HG03175 (cell line): Measurements from ENCODE around the gene POLD2.
"Not testable (repeated sequence)": the region's sequence is repeated elsewhere in the genome, so short reads cannot be mapped to it uniquely, and the experiment has no call there.

Source experiments
- ATAC-seq: cut with Tn5 transposase; IDR thresholded peaks from one replicate; pipeline ENCODE4 v1.9.1; 2021; ENCODE audit warnings: mild to moderate bottlenecking, moderate library complexity; ENCODE audit not compliant: unreplicated experiment

The POLD2 gene

DNA sequence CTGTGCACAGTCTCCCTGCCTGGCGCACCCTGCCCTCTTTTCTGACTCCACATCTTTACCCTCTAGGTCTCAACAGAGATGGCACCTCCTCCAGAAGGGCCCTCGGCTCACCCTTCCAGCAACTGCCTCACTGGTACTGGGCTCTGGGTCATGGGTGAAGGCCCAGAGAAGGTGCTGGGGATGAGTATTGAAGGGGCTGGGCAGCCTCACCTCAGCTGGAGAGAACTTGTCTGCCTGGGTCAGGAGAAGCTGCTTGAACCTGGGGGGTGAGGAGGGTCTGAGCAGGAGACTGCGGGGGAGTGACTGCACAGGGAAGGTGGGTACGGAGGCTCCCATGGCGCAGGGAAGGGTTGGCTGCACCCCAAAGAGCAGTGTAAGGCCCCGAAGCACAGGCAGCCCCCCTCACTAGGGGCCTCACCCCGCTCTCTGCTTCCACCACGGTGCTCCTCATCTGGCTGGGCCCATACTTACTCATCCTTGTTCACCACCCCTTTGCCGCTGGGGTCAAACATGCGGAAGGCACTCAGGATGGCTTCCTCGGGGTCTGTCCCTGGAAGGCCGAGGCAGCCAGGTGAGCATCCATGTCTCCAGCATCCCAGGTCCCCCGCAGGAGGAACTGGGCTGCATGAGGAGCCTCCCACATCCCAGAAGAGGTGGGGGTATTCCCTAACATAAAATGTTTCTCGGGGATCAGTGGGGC is 16.1 kb upstream of the POLD2 start:
- no peak for ATAC-seq

DNA sequence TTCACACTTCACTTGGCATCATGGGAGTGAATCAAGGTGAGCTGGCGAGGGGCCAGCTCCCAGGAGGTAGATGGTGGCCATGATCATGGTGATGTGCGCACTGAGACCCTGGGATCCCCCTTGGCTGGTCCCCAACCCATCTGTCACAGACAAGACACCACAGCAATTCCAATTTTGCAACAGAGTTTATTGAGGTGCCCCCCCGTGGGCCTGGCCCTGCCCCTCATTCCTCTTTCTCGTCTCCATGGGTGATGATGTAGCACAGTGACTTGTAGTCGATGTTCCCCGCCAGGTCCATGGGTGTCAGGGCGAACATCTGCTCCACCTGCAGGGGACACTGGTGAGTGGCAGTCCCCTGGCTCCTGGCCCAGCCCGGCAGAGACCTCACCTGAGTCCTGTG is 15.3 kb upstream of the POLD2 start:
- no peak for ATAC-seq

DNA sequence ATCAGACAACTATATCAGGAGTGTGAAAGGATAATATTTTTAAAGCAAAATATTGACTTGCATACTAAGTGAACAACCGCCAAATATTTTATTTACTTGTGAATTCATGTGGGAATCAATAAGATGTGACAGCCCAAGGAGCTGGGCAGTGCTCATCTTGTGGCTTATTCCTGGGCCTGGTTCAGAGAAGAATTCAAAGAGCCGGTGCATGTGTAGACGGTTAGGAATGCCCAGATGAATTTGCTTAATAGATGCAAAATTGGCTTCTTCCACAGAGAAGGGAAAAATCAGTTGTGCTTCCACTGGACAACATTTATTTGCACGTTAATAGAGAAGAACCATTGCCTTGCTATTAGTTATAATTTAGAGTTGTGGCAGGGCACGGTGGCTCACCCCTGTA is 13.4 kb upstream of the POLD2 start:
- no peak for ATAC-seq

DNA sequence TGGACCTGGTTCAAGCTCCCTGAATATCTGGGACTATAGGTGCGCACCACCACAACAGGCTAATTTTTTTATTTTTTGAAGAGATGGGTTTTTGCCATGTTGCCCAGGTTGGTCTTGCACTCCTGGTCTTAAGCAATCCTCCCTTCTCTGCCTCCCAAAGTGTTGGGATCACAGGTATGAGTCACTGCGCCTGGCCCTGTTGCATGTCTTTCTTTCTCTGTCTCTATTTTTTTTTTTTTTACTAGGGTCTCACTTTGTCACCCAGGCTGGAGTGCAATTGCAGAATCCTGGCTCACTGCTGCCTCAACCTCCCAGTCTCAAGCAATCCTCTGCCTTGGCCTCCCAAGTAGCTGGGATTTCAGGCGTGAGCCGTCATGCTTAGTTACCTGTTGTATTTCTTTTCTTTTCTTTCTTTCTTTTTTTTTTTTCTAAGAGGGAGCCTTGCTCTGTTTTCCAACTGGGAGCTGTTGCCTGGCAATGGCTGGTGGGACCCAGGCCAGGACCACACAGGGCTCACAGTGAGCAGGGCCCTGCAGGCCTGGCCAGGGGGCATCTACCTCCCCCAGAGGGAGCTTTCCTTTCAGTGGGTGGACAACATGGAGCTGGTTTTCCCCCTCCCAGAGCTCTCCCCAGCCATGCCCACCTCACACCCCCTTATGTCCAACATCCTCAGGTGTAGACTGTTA is 11.7 kb upstream of the POLD2 start:
- ATAC-seq, result no peak

DNA sequence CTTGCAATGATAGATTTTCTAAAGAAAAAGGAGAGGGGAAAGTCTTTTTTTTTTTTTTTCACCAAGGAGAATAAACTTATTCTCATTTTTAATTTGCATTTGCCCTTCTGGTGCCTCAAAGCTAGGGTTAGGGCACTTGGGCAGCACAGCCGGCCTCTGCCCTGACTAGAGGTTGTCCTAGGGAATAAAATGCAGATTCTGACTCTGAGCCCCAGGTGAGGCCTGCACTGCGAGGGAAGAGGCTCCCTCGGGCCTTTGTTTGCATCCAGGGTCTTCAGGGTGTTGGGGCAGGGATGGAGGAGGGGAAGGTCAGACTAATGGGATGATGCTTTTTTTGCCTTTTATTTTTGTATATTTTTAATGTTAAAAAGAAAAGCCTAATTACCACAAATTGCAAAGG is 9.9 kb upstream of the POLD2 start:
- no peak for ATAC-seq

DNA sequence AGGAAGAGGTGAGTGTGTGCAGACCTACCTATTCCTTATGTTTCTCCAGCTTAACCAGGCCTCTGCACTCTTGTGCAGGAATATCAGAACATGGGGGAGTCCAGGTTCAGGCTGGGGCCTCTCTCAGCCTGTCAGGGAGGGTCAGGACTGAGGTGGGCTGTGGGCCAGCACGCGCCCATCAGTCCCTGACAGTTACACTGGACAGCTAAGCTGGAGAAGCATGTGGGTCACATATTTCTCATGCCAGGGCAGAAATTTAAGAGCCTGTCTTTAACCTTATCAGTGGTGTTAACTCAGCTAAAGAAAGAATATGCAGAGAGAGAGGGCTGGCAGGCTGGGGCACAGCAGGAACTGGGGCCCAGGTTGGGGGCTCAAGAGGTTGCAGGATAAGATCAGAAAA is 8.7 kb upstream of the POLD2 start:
- no peak for ATAC-seq

DNA sequence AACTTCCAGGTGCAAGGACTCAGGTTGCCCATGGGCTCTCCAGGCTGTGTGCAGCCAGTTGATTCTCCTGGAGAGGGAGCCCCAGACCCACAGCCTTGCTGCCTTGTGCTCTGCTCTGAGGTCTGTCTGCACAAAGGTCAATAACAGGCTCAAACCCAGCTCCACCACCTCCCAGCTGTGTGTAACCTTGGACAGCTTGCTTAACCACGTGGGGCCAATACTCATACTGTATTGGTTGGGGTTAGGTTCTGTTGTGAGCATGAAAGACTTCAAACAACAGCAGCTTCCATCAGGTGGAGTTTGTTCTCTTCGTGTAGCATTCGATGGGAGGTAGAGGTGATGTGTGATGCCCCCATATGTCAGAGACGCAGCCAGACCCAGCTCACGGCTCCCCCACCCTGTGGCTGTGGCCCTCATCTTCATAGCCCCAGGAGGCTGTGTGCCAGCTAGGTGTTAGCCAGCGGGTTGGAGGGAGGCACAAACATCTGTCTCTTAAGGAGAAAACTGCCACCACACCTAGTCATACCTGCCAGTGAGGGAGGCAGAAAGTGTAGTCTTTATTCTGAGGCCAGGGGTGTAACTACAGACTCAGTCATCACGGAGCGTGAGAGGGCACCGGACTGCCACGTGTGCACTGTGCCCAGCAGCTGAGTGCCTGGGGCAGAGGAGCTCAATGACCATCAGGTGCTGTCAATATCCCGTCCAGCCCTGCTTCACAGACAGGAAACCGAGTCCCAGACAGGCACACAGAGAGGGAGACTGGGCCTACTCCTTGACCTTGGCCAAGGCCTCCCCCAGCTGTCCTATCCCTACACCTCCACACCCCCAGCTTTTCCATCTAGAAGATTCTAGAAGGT is 8.1 kb upstream of the POLD2 start:
- ATAC-seq, result no peak

DNA sequence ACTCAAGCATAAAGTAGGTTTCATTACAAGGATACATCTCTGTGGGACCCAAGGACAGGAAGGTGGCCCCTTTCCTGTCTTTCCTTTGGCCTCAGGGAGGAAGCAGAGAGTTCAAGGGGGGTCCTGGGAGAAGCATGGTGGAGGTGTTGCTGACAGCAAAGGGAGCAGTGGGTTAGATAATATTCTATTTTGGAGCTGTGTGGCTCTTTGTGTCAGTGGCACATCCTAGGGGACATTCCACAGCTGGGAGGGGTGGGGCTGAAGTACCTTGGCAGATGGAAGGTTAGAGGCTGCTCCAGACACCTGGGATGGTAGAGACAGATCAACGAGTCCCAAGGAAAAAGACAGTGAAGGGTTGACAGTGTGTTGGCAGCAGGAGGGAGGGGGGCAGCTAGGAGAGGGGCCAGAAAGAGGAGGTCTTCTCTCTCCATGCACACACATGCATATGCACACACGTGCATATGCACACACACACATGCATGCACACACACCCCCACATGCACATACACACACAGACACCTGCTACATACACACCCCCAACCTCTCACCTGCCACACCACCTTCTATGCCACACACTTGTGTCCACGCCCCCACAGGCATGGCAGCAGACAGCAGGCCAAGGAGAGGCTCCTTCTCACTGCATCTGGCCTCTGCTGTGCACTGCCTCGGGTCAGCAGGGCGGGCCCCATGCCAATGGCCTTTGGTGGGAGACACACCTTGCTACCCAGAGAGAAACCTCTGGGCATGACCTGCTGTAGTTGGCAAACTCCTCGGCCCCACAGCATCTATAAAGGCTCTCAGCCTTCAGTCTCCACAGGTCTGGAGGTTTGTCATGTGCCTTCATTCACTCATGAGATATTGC is 5.6 kb upstream of the POLD2 start:
- no peak for ATAC-seq

DNA sequence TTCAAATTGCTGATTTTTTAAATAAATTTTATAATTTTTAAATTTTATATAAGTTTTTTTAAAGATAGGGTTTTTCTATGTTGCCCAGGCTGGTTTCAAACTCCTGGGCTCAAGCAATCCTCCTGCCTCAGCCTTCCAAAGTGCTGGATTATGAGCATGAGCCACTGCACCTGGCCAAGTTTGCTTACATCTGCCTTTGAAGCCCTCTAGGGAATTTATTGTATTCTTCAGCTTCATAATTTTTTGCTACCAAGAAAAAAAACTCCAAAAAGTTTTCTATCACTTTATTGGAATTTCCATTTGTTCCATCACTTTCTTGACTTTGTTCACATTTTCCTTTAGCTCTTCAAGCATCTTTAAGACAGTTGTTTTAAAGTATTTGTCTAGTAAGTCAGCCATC is 3.8 kb upstream of the POLD2 start:
- ATAC-seq, result no peak

DNA sequence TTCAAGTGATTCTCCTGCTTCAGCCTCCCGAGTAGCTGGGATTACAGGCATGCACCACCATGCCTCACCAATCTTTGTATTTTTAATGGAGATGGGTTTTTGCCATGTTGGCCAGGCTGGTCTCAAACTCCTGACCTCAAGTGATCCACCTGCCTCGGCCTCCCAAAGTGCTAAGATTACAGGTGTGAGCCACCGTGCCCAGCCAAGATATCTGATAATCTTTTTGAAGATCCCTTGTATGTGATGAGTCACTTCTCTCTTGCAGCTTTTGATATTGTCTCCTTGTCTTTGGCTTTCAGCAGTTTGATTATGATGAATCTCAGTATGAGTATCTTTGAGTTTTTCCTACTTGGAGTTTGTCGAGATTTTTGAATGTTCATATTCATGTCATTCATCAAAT is 3.2 kb upstream of the POLD2 start:
- ATAC-seq, result not testable (repeated sequence)

DNA sequence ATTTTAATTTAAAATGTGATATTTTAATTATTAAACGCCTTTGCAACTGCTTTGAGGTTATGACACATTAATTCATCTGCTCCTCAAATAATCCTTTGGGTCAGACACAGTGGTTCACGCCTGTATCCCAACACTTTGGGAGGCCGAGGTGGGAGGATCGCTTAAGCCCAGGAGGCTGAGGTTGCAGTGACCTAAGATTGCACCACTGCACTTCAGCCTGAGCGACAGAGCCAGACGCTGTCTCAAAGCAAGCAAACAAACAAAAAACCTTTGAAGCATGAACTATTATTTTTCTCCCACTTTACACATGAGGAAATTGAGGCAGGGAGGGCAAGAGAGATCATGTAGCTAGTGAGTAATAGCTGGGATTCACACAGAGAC is 1.5 kb upstream of the POLD2 start:
- ATAC-seq, result no peak

DNA sequence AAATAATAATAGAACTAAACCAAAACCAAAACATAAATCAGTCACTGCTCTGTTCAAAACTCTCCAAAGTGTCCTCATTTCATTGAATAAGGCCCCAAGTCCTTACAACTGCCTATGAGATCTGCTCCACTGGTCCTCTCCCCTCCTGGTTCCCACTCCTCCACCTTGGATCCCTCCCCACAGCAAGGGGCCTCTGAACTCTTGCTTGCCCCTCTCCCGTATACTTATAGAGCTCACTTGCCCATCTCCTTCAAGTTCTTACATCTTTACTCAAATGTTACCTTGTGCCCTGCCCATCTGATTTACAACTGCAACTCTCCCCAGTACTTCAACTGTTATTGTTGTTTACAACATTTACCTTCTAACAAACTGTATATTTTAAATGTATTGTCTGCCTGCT is 819 bp downstream of the POLD2 start:
- ATAC-seq, result no peak

DNA sequence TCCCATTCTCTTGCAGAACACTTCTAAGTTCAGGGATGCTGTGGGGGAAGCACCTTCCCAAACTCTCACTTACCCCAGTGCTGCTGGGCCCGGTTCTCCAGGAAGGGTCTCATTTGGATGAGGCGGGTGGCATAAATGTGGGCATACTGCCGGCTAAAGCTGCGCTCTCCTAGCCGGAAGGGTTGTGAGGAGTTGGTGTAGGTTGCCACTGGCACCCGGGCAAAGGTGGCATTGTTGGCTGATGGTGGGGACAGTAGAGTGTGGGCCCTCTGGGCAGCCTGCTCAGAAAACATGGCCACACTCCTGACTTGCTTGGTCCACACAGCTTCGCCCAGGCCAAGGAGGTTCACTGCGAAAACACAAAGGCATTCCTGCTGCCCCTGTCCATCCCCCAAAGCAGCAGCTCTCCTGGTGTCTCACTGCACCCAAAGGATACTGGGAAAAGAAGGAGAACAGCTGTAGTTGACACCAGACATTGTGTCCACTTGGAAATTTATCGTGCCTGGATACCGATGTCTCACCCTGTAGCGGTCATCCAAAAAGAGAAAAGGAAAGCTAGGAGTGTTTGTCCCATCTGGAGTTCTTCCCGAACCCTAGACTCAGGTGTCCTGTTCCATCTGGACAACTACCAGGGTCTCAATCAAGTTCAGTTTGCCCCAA is 1.5 kb downstream of the POLD2 start:
- ATAC-seq, result no peak

DNA sequence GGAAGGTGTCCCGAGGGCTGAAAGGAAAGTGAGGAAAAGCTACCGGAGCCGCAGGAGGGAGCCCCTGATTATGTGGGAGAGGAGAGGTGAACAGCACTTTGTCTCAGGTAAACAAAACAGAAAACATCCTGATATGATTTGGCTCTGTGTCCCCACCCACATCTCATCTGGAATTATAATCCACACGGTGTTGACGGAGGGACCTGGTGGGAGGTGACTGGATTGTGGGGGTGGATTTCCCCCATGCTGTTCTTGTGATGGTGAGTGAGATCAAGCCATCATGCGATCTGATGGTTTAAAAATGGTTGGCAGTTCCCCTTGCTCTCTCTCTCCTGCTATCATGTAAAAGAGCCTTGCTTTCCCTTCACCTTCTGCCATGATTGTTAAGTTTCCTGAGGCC is 3.0 kb downstream of the POLD2 start:
- ATAC-seq, result no peak

DNA sequence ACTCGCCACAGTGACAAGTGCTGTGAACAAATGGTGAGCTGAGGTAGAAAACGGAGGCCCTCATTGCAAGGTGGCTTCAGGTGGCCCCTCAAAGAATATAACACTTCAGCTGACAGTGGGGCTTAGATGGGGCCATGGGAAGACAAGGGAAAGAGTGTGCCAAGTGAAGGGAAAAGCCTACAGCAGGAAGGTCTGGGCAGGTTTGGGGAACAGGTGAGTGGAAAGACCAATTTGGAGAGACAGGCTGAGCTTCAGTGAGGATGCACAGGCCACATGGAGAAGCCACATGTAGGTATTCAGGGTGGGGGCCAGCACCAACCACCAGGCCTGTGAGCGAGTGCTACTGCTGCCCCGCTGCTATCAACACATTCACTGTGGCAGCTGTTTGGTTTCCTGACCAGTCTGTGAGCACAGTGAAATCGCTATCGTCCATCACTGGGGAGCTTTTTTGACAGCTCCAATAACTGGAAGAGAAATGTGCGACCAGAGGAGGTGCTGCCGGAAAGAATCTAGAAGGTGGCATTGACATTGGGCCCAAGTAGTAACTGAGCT is 3.4 kb downstream of the POLD2 start:
- ATAC-seq, result no peak

DNA sequence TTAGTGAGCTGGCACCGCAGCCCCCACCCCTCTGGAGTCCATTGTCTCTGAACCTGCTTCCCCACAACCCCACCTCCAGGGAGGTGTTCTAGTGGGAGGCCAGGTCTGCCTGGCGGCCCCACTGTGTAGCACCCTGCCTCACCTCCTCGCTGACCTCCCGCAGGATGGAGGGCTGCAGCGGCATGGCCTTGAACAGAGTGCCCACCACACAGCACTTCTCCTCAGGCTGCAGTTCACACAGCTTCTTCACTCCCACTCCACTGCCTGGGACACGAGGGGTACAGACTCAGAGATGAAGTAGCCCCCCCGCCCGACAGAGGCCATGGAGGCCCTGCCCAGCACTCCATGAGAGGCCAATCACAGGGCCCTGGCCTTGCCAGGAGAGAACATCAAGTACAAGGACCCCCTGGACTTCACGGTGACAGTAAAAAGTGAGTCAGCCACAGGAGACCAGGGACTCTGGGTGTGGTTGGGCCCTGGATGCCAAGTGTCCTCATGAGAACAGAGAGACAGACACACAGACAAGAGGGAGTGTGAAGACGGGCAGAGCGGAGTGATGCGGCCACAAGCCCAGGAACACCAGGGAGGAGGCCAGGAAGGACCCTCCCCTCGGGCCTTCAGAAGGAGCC is 5.4 kb downstream of the POLD2 start:
- ATAC-seq, result no peak

DNA sequence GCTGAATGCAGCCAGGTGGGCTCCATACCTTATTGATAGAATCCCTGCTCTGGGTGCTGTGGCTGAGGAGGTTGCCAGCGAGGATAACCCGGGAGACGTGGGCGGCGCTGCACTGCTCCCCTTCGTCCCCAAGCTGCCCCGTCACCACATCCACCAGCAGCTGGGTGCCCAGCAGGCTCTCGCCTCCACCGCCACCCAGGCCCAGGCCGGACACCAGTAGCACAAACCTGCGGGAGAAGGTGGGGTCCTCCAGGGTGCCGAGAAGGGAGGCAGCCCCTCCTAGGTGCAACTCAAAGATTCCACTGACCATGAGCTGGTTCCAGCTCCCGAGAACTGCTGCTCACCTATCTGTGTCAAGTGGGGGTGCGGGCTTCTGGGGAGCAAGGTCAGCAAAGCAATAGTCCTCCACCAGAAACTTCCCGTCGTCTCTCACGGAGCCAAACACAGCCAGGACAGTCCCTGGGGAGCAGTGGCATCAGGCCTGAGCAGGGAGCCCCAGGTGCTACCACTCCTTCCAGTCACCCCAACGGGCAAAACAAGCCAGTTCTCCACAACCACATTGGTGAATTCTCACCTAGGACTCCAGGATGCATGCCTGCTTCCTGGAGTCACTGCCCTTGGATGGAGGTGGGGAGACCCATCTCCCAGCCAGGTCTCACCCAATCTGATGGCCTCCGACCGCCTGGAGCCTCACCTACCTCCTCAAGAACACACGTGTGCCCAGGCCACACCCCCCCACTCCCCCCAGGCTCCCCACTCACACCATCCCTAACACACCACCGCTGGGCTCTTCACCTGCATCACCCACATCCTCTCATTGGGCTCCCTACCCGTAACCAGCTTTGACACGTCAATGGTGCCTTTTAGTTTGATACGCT is 6.3 kb downstream of the POLD2 start:
- ATAC-seq, result no peak

DNA sequence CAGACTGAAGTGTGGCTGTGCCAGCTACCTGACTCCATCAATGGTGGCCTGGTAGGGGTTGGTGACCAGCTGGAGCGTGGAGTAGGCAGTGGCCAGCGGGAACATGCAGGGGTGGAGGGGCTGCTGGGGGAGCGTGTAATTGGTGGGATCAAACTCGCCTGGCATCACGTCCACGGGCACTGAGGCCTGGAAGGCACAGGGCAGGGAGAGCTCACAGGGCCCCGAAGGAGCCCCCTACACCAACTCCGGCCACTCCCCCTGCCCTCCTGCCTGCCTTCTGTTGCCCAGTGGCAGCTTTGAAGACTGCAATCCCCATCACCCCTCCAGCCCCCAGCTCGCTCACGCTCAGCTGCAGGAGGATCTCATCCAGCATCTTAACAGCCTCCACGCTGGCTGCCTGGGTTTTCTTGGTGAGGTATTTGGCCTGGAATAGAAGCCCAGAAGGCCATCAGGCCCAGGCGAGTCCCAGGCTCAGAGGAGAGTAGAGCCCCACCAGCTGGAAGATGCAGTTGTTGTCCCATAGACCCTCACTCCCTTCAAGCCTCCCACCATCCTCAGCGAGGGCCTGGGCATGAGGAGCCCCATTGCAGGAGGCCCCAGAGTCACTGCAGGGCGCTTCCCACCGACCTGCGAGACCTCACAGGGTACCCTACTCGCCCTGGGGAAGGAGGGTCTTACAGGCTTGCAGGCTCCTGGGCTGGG is 7.1 kb downstream of the POLD2 start:
- ATAC-seq, result no peak
